ENCODE results near the gene ALDH8A1.

ALDH8A1 gene

DNA sequence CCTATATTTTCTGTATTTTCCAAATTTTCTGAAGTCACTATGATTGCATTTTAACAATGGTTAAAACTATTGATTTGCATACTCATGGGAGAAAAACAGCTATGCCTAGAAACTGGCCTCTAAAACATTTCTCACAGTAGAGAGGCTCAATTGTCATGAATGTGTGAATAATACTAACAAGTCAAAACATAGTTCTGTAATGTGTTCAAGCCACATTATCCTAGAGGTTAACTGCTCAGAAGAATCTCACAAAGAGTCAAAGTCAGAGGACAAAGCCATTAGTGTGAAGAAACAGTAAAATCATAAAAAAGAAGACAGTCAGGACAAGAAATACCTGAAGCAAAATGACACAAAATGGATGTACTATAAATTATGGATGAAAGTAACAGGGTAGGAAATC, 12.5 kb upstream of the ALDH8A1 start:
- Histone ChIP-seq H3K27me3 (ENCODE audit: insufficient read depth, low read length) (no peaks in the 10 kb centered on the region), H3K4me2 (ENCODE audit: low read length) (no peak overlapping the region), H3K36me3 (ENCODE audit: insufficient read depth, low read length) (peaks cover 70% of the 10 kb centered on the region), H2AFZ (ENCODE audit: low read length) (no peak overlapping the region), H3K4me3 (ENCODE audit: low read depth, low read length, poor library complexity, severe bottlenecking) (no peak overlapping the region), H3K9me2 (ENCODE audit: low read depth, low read length) (no peaks in the 10 kb centered on the region), H4K20me1 (ENCODE audit: insufficient read depth, low read length) (no peaks in the 10 kb centered on the region), H3K9ac (ENCODE audit: low read length) (no peak overlapping the region), H3F3A (ENCODE audit: insufficient read depth, low read length) (no peaks in the 10 kb centered on the region; the same call in 1 of the 2 replicates), H3K79me2 (ENCODE audit: insufficient read depth, low read length) (no peaks in the 10 kb centered on the region), H3K4me1 (ENCODE audit: insufficient read depth, low read length, severe bottlenecking) (no peaks in the 10 kb centered on the region), H3K9me3 (ENCODE audit: low read length) (peaks cover 3% of the 10 kb centered on the region; the same call in 1 of the 2 replicates), H3K27ac (ENCODE audit: low read depth, low read length, poor library complexity, severe bottlenecking) (no peak overlapping the region)
- TF ChIP-seq EZH2 (IDR thresholded peaks at IDR 0.05; ENCODE audit: borderline replicate concordance, low read length) = no peak
- TF ChIP-seq, protein P1, sequence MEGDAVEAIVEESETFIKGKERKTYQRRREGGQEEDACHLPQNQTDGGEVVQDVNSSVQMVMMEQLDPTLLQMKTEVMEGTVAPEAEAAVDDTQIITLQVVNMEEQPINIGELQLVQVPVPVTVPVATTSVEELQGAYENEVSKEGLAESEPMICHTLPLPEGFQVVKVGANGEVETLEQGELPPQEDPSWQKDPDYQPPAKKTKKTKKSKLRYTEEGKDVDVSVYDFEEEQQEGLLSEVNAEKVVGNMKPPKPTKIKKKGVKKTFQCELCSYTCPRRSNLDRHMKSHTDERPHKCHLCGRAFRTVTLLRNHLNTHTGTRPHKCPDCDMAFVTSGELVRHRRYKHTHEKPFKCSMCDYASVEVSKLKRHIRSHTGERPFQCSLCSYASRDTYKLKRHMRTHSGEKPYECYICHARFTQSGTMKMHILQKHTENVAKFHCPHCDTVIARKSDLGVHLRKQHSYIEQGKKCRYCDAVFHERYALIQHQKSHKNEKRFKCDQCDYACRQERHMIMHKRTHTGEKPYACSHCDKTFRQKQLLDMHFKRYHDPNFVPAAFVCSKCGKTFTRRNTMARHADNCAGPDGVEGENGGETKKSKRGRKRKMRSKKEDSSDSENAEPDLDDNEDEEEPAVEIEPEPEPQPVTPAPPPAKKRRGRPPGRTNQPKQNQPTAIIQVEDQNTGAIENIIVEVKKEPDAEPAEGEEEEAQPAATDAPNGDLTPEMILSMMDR (IDR thresholded peaks at IDR 0.05; ENCODE audit: low read length) = no peak

DNA sequence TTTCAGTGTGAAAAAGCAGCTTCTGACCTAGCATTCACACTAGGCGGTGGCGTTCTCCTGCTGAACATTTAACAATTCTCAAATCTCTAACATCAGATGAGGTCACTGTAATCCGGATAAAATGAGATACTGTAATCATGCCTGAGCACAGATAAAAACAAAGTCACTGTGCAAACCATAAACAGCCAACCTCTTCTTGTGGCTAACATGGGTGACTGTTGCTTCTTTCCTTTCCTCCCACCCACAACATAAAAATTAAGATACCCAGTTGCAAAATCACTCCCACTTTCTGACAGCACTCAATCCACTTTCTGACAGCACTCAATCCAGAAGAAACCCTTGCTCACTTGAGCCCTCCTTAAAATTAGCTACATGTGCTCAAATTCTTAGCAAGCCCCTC, 11.5 kb upstream of the ALDH8A1 start:
- Histone ChIP-seq H3K9me2 (ENCODE audit: low read depth, low read length) (no peaks in the 10 kb centered on the region), H3K4me3 (ENCODE audit: low read depth, low read length, poor library complexity, severe bottlenecking) (no peak overlapping the region), H4K20me1 (ENCODE audit: insufficient read depth, low read length) (no peaks in the 10 kb centered on the region), H3K79me2 (ENCODE audit: insufficient read depth, low read length) (no peaks in the 10 kb centered on the region), H3K9me3 (ENCODE audit: low read length) (peaks cover 3% of the 10 kb centered on the region; the same call in 1 of the 2 replicates), H3K27me3 (ENCODE audit: insufficient read depth, low read length) (no peaks in the 10 kb centered on the region), H3K4me1 (ENCODE audit: insufficient read depth, low read length, severe bottlenecking) (no peaks in the 10 kb centered on the region), H3K4me2 (ENCODE audit: low read length) (no peak overlapping the region), H3K9ac (ENCODE audit: low read length) (no peak overlapping the region), H3F3A (ENCODE audit: insufficient read depth, low read length) (no peaks in the 10 kb centered on the region), H2AFZ (ENCODE audit: low read length) (no peak overlapping the region), H3K36me3 (ENCODE audit: insufficient read depth, low read length) (peaks cover 60% of the 10 kb centered on the region), H3K27ac (ENCODE audit: low read depth, low read length, poor library complexity, severe bottlenecking) (no peak overlapping the region)
- TF ChIP-seq EZH2 (IDR thresholded peaks at IDR 0.05; ENCODE audit: borderline replicate concordance, low read length) = no peak
- TF ChIP-seq, protein P1 (IDR thresholded peaks at IDR 0.05; ENCODE audit: low read length) = no peak

DNA sequence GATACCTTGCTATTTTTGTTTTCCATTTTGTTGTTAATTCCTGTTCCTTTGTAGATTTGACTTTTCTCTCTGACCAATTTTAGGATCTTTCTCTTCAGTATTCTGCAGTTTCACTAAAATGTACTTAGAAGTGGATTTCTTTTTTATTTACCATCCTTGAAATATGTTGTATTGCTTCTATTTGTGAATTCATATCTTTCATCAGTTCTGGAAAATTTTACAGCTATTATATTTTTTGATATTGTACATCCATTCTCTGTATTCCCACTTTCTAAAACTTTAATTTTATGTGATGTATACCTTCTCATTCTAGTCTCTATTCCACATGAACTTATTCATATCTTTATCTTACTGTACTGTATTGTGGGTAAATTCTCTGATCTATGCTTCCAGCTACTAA, 9.7 kb upstream of the ALDH8A1 start:
- H3F3A ChIP-seq (ENCODE audit: insufficient read depth, low read length) = no peaks in the 10 kb centered on the region
- TF ChIP-seq, protein P1 (IDR thresholded peaks at IDR 0.05; ENCODE audit: low read length) = no peak
- no peak for TF ChIP-seq EZH2 (IDR thresholded peaks at IDR 0.05; ENCODE audit: borderline replicate concordance, low read length)
- no peaks in the 10 kb centered on the region for H3K4me1 ChIP-seq (ENCODE audit: insufficient read depth, low read length, severe bottlenecking)
- no peak overlapping the region for H3K9ac ChIP-seq (ENCODE audit: low read length)
- H3K36me3 ChIP-seq (ENCODE audit: insufficient read depth, low read length) = peaks cover 44% of the 10 kb centered on the region
- H3K4me2 ChIP-seq (ENCODE audit: low read length) = no peak overlapping the region
- no peak overlapping the region for H3K27ac ChIP-seq (ENCODE audit: low read depth, low read length, poor library complexity, severe bottlenecking)
- H3K79me2 ChIP-seq (ENCODE audit: insufficient read depth, low read length) = no peaks in the 10 kb centered on the region
- H3K9me3 ChIP-seq (ENCODE audit: low read length) = peaks cover 3% of the 10 kb centered on the region; the same call in 1 of the 2 replicates
- H3K9me2 ChIP-seq (ENCODE audit: low read depth, low read length) = no peaks in the 10 kb centered on the region
- H2AFZ ChIP-seq (ENCODE audit: low read length) = no peak overlapping the region
- H3K4me3 ChIP-seq (ENCODE audit: low read depth, low read length, poor library complexity, severe bottlenecking) = no peak overlapping the region
- no peaks in the 10 kb centered on the region for H4K20me1 ChIP-seq (ENCODE audit: insufficient read depth, low read length)
- H3K27me3 ChIP-seq (ENCODE audit: insufficient read depth, low read length) = no peaks in the 10 kb centered on the region
